Measurements from ENCODE around the gene CROCC2.

The CROCC2 gene

GRCh38 chr2:240921311-240921994 is 15.3 kb downstream of the CROCC2 start:
- peak; percentile 91 for DNase-seq (ENCODE audit: low read depth)

- no peak for DNase-seq (ENCODE audit: low read depth)
These were observed 15.8 kb downstream of the CROCC2 start for GRCh38 chr2:240921995-240922244.

GRCh38 chr2:240922245-240922981 is 16.3 kb downstream of the CROCC2 start:
- DNase-seq (ENCODE audit: low read depth): no peak

- DNase-seq (ENCODE audit: low read depth): no peak
These were observed 16.9 kb downstream of the CROCC2 start for GRCh38 chr2:240922982-240923537.

GRCh38 chr2:240925191-240925567 is 19.0 kb downstream of the CROCC2 start:
- no peak for DNase-seq (ENCODE audit: low read depth)

GRCh38 chr2:240925568-240926515 is 19.7 kb downstream of the CROCC2 start:
- DNase-seq (ENCODE audit: low read depth): no peak

- DNase-seq (ENCODE audit: low read depth): no peak
These were observed 20.6 kb downstream of the CROCC2 start for GRCh38 chr2:240926516-240927389.

GRCh38 chr2:240927390-240927781 is 21.2 kb downstream of the CROCC2 start:
- DNase-seq (ENCODE audit: low read depth): no peak

- no peak for DNase-seq (ENCODE audit: low read depth)
These were observed 22.6 kb downstream of the CROCC2 start for GRCh38 chr2:240928476-240929363.

GRCh38 chr2:240929364-240930095 is 23.4 kb downstream of the CROCC2 start:
- DNase-seq (ENCODE audit: low read depth): no peak

- no peak for DNase-seq (ENCODE audit: low read depth)
These were observed 24.0 kb downstream of the CROCC2 start for GRCh38 chr2:240930096-240930630.

- no peak for DNase-seq (ENCODE audit: low read depth)
These were observed 24.6 kb downstream of the CROCC2 start for GRCh38 chr2:240930631-240931318.

- no peak for DNase-seq (ENCODE audit: low read depth)
These were observed 25.3 kb downstream of the CROCC2 start for GRCh38 chr2:240931319-240931949.

- DNase-seq (ENCODE audit: low read depth): no peak
These were observed 26.0 kb downstream of the CROCC2 start for GRCh38 chr2:240932001-240932723.

GRCh38 chr2:240932724-240933047 is 26.6 kb downstream of the CROCC2 start:
- no peak for DNase-seq (ENCODE audit: low read depth)

- no peak for DNase-seq (ENCODE audit: low read depth)
These were observed 27.2 kb downstream of the CROCC2 start for GRCh38 chr2:240933048-240933965.
